ENCODE data around the gene TGFBR1.
"Not testable (repeated sequence)": the region's sequence is repeated elsewhere in the genome, so short reads cannot be mapped to it uniquely, and the experiment has no call there.

TGFBR1 gene

GRCh38 chr9:99076483-99077171 lies 28.3 kb upstream of the TGFBR1 start:
- no peak for DNase-seq

GRCh38 chr9:99078717-99079116 lies 26.2 kb upstream of the TGFBR1 start:
- DNase-seq, result no peak

DNA sequence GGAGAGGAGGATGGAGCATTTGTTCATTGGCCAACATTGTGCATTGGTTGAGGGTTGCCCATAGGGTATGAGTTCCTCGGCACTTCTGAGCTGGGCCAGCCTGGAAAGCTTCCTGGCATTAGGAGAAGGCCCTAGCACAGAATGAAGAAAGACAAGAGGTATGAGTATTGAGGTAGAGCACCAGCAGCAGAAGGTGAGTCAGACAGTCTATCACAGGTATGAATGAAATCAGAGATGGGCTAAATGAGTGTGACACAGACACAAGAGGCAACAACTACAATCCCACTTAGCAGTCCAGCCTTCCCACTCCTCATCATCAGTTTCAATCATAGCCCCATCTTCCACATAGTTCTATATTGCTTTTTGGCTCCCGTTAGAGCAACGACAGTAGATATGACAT lies 25.4 kb upstream of the TGFBR1 start:
- no peak for DNase-seq

DNA sequence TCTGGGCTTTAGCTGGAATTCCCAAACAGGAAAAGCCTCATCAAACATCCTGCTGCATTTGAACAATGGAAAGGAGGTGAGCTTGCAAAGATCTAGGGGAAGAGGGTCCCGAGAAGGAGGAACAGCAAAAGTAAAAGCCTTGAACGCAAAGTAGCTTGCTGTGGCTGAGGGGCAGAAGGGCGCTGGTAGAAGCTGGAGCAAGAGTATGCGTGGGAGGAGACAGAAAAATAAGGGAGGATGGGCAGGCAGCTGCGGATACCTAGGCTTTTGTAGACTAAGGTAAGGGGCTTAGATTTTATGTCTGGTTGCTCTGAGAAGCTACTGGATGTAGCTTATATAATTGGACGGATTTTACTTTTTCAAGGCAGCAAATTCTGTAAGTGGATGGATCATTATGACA lies 21.9 kb upstream of the TGFBR1 start:
- DNase-seq, result no peak

GRCh38 chr9:99085949-99086948 lies 18.7 kb upstream of the TGFBR1 start:
- DNase-seq, result no peak

GRCh38 chr9:99087462-99087861 lies 17.5 kb upstream of the TGFBR1 start:
- no peak for DNase-seq

GRCh38 chr9:99090336-99091130 lies 14.4 kb upstream of the TGFBR1 start:
- no peak for DNase-seq

DNA sequence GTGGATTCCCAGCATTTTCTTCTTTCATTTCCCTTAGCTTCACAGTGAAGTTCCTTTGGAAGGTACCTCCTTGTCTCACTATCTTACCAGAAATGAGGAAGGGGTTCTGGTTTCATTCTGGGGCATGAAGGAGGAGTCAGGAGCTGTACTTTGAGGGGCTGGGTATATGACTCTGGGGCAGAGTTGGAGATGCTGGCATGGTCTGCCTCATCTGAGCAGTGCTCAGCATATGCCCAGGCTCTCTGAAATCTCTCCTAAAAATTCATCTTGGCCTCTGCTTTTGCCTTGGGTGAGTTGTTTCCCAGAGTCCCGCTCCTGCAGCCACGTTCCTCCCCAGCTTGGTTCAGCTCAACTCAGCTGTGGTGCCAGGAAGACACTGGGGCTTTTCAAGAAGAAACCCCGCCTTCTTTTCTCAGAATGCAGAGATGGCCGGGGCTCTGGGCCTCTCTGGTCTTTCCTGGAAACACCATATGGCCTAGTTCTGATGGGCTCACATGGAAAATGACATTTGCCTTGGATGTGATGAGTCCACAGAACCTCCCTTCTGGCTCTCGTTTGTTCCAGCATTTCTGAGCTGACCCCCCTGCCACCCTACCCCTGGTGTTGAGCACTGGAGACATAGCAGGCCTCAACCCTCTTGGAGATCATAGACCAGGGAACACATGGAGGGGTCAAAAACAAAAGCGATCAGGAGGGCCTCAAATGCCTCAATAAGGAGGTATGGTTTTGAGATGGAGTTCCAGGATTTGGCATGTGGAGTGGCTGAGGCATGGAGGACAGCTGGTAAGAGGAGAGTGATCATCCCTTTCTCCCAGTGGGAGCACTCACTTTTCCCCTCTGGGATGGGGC lies 12.0 kb upstream of the TGFBR1 start:
- no peak for DNase-seq

DNA sequence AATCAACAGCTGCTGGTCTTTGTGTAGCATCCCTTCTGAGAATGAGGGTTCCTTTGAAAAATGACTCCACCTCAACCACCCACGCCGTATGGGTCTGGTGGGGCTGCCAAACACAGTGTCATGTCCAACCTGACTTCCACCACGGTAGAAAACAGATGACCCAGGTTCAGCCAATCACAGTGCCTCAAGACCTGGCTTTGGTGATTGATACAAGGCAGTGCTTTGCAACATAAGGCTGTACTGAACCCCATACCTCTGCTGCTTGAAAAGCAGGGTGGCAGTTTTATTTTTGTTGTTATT lies 11.5 kb upstream of the TGFBR1 start:
- no peak for DNase-seq

- DNase-seq, result no peak
These were observed 9.3 kb upstream of the TGFBR1 start for GRCh38 chr9:99095565-99095964.

DNA sequence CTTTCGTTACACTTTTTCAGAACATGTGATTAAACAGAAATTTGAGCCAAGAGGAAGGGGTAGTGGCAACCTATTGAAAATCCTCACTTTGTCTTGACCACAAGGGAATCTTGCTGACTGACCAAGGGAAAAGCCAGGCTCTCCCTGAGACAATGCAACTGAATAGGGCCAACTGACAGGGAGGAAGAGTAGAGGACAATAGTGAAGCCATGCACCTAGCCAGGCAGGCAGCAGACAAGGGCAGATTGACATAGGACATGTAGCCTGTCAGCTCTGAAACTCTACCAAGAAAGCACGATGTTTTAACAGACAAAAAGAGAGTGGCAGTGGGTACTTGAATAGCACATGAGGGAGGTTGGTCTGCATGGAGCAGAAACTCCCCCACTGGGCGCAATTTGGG lies 8.5 kb upstream of the TGFBR1 start:
- no peak for DNase-seq

DNA sequence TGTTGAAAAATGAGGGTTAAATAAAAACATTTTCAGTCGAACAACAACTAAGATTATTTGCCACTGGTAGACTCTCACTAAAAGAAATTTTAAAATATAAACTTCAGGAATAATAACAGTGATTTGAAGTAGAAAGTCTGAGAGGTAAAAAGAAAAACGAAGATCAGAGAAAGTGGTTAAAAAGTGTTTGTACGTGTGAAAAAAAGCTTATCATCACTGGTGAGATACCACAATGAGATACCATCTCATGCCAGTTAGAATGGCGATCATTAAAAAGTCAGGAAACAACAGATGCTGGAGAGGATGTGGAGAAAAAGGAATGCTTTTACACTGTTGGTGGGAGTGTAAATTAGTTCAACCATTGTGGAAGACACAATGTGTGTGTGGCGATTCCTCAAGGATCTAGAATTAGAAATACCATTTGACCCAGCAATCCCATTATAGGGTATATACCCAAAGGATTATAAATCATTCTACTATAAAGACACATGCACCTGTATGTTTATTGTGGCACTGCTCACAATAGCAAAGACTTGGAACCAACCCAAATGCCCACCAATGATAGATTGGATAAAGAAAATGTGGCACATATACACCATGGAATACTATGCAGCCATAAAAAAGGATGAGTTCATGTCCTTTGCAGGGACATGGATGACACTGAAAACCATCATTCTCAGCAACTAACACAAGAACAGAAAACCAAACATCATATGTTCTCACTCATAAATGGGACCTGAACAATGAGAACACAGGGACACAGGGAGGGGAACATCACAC lies 4.9 kb upstream of the TGFBR1 start:
- not testable (repeated sequence) for DNase-seq

DNA sequence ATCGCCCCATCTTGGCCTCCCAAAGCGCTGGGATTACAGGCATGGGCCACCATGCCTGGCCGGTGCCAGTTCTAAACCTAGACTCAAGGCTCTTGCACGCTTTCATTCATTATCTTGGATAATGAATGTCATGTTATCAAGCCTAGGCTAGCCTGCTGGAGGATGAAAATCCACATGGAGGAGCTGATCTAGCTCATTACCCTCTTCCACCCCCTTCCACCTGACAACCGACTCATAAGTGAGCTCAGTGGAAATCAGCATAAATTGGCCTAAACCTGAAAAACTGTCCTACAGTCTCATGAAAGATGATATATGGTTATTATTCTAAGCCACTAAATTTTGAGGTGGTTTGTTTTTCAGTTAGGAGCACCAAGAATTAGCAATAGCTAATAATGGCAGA lies 3.6 kb upstream of the TGFBR1 start:
- DNase-seq, result no peak

GRCh38 chr9:99101812-99102211 lies 3.1 kb upstream of the TGFBR1 start:
- DNase-seq, result no peak

DNA sequence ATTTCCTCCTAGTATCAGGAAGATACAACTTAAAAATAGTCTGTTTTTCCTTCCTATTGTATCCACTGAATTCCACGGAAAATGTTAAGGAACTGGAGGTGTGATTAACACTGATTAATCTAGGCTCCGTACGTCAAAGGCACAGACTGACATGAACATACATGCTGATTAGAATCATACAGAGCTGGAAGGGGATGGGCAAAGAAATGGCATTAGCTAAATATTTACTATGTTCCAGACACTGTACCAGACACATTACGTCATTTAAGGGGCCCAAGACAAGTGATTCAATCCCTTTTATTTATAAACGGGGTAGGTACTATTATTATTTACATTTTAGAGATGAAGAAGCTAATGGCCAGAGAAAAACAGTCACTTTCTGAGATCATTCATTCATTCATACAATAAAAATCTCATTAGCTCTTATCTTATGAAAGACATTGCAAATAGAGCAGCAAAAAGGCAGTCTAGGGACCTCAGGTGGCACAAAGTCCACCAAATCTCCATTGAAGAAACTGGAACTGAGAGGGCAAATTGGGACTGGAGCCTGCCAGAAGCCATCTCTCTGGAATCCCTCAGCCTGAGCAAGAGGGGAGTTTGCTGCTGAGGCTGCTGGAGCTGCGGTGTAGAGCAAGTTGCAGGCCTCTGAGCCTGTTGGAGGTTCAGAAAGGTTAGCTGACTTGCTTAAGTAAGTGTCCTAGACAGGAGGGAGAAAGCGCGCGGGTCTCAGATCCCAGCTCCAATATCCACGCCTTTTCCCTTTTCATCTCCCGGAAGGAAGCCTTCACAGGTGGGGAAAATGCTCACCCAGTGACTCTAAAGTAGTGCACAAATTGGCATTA lies 1.6 kb upstream of the TGFBR1 start:
- DNase-seq, result no peak

GRCh38 chr9:99103901-99104458 lies 933 bp upstream of the TGFBR1 start:
- no peak for DNase-seq

DNA sequence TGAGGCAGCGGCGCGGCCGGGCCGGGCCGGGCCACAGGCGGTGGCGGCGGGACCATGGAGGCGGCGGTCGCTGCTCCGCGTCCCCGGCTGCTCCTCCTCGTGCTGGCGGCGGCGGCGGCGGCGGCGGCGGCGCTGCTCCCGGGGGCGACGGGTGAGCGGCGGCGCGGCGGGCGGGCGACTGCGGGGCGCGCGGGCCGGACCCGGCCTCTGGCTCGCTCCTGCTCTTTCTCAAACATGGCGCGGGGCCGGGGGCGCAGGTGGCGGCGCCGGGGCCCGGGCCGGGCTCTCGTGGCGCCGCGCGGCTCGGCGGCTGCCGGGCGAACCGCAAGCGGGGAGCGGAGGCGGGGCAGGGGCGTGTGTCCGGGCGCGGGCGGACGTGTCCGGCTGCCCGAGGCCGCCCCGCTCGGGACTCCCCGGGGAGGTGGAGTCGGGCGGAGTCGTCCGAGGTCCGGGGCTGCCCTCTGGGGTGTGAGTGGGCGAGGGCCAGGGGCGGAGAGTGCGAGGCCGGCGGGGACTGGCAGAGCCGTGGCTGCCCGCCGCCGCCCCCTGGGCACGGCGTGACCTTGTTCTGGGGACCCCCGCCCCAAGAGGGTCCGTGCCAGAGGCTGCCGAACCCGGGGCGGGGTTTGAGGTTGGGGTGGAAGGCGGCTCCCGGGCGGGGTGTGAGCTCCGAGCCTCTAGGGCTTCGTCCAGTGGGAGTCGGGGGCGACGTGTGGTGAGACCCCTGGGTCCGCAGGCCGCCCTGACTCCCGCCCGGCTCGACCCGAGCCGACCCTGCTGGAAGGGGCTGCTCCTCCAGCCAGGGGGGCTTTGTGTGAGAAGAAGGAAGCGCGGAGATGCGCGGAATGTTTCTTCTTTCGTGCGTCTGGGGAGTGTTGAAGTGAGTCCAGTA lies 485 bp downstream of the TGFBR1 start:
- no peak for DNase-seq

DNA sequence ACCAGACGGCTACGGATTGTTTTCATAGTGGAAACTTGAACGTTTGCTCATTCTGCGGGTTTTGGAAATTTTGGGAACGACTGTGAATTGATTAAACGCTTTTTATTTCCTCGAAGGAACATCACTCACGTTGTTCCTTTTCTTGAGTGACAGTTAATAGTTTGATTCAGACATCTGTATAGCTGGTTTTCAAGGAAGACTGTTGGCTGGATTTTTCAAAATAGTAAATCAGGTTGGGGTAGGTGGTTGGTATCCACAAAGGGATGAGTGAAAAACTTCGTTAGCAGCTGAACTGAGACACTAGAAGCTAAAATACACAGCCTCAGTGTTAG lies 1.1 kb downstream of the TGFBR1 start:
- no peak for DNase-seq

DNA sequence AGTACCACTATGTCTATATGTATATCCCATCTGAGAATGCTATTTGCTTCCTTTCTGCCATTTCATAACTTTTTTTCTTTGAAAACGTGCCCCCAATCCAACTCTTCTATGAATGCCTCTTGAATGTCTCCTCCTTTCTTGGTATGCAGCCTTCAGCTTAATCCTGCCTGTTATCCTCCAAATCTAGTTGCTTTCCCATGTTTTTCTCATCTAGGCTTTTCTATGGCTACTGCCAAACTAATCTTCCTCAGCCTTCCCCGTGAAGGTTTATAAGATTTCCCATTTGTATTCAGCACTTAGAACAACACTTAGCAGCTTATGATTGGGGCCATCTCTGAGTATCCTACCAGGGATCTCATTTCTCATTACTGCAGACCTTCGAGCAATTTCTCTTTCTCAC lies 2.5 kb downstream of the TGFBR1 start:
- DNase-seq, result no peak

GRCh38 chr9:99108131-99108530 lies 3.2 kb downstream of the TGFBR1 start:
- DNase-seq, result no peak
